Fibroblast of peridontal ligament (primary cell): Measurements from ENCODE around the gene DEPDC4.
"Not testable (repeated sequence)": the region's sequence is repeated elsewhere in the genome, so short reads cannot be mapped to it uniquely, and the experiment has no call there.

Source experiments
- DNase-seq: peaks from one replicate; pipeline ENCODE4 v3.0.0-alpha.2; 2010; ENCODE audit errors: extremely low read depth

DEPDC4 gene

GRCh38 chr12:100266835-100267602, at the start of gene DEPDC4, which contains the start of gene SCYL2:
Gene DEPDC4 (minus strand): TSS chr12:100267079. CDS start chr12:100267076, 3 bp downstream.
Gene SCYL2 (plus strand): TSS chr12:100267177. CDS start chr12:100282971, 15,794 bp downstream.
- peak; percentile 97 for DNase-seq

GRCh38 chr12:100311317-100311716, 44.4 kb upstream of the DEPDC4 start:
- no peak for DNase-seq

- not testable (repeated sequence) for DNase-seq
Observed at GRCh38 chr12:100308138-100308537, 41.3 kb upstream of the DEPDC4 start.

GRCh38 chr12:100304334-100304733, 37.5 kb upstream of the DEPDC4 start:
- not testable (repeated sequence) for DNase-seq

GRCh38 chr12:100303831-100304230, 37.0 kb upstream of the DEPDC4 start:
- no peak for DNase-seq

GRCh38 chr12:100302081-100302480, 35.2 kb upstream of the DEPDC4 start:
- DNase-seq: no peak

GRCh38 chr12:100295764-100296555, 29.1 kb upstream of the DEPDC4 start:
- no peak for DNase-seq

GRCh38 chr12:100294366-100294765, 27.5 kb upstream of the DEPDC4 start:
- not testable (repeated sequence) for DNase-seq

GRCh38 chr12:100293017-100293416, 26.1 kb upstream of the DEPDC4 start:
- DNase-seq: no peak

GRCh38 chr12:100290016-100290415, 23.1 kb upstream of the DEPDC4 start:
- no peak for DNase-seq

GRCh38 chr12:100289038-100289437, 22.2 kb upstream of the DEPDC4 start:
- DNase-seq: no peak

GRCh38 chr12:100284556-100284955, 17.7 kb upstream of the DEPDC4 start:
- DNase-seq: not testable (repeated sequence)

- DNase-seq: peak; percentile 8
Observed at GRCh38 chr12:100279607-100280244, 12.8 kb upstream of the DEPDC4 start.

GRCh38 chr12:100279159-100279558, 12.3 kb upstream of the DEPDC4 start:
- no peak for DNase-seq

GRCh38 chr12:100274291-100274690, 7.4 kb upstream of the DEPDC4 start:
- DNase-seq: no peak

GRCh38 chr12:100273782-100274181, 6.9 kb upstream of the DEPDC4 start:
- DNase-seq: peak; percentile 38

- DNase-seq: peak; percentile 26
Observed at GRCh38 chr12:100268835-100269564, 2.1 kb upstream of the DEPDC4 start.

GRCh38 chr12:100267603-100268281, 863 bp upstream of the DEPDC4 start:
- peak; percentile 45 for DNase-seq

- no peak for DNase-seq
Observed at GRCh38 chr12:100266585-100266834, 369 bp downstream of the DEPDC4 start.

GRCh38 chr12:100265732-100266584, 921 bp downstream of the DEPDC4 start:
- DNase-seq: peak; percentile 17
